Karpas-422 (cell line): ENCODE results near the gene L3MBTL2. TPM values are rescaled to one million over a fixed set of nuclear protein-coding genes. Genes with fewer than 3 reads are reported as not detected.

ENCODE experiments used
- DNase-seq: peaks from one replicate; pipeline ENCODE4 v3.0.0-alpha.2; 2015
- H2AFZ ChIP-seq: fragments of 200-600 bp; sonication (generic); 2 replicates; pipeline ENCODE4 v1.6.1; 2014; ENCODE audit warnings: antibody characterized with exemption, low read length, mixed read lengths
- H3K27ac ChIP-seq: fragments of 200-600 bp; sonication (generic); 2 replicates; pipeline ENCODE4 v1.5.1; 2014; ENCODE audit warnings: mild to moderate bottlenecking, low read length, moderate library complexity
- H3K27me3 ChIP-seq: fragments of 200-600 bp; sonication (generic); 2 replicates; pipeline ENCODE4 v1.6.1; 2014; ENCODE audit warnings: low read length, mixed read lengths
- H3K36me3 ChIP-seq: fragments of 200-600 bp; sonication (generic); 2 replicates; pipeline ENCODE4 v1.6.1; 2014; ENCODE audit warnings: low read length, mixed read lengths; ENCODE audit not compliant: insufficient read depth
- H3K4me1 ChIP-seq: fragments of 200-600 bp; sonication (generic); 2 replicates; pipeline ENCODE4 v1.6.1; 2014; ENCODE audit warnings: mild to moderate bottlenecking, low read length, mixed read lengths
- H3K4me2 ChIP-seq: fragments of 200-600 bp; sonication (generic); 2 replicates; pipeline ENCODE4 v1.6.1; 2014; ENCODE audit warnings: low read length, low read depth, mild to moderate bottlenecking; ENCODE audit not compliant: poor library complexity, severe bottlenecking
- H3K4me3 ChIP-seq: fragments of 200-600 bp; sonication (generic); 2 replicates; pipeline ENCODE4 v1.5.1; 2014; ENCODE audit warnings: mild to moderate bottlenecking, antibody characterized with exemption, low read length, mixed read lengths
- H3K79me2 ChIP-seq: fragments of 200-600 bp; sonication (generic); 2 replicates; pipeline ENCODE4 v1.6.1; 2014; ENCODE audit warnings: mild to moderate bottlenecking, low read length, mixed read lengths
- H3K9ac ChIP-seq: fragments of 200-600 bp; sonication (generic); 2 replicates; pipeline ENCODE4 v1.6.0; 2014; ENCODE audit warnings: low read length
- H3K9me2 ChIP-seq: fragments of 200-600 bp; sonication (generic), shearing (Covaris generic); replicated peaks from 2 replicates; pipeline ENCODE4 v1.6.0; 2014; ENCODE audit warnings: mild to moderate bottlenecking, low read length, moderate library complexity; ENCODE audit not compliant: insufficient read depth
- H3K9me3 ChIP-seq: fragments of 300-700, 200-600 bp; sonication (generic); 2 replicates; pipeline ENCODE4 v1.6.1; 2014; ENCODE audit warnings: low read length, mixed read lengths
- H4K20me1 ChIP-seq: fragments of 200-600 bp; sonication (generic); 2 replicates; pipeline ENCODE4 v1.6.1; 2014; ENCODE audit warnings: mild to moderate bottlenecking, antibody characterized with exemption, low read length, low read depth; ENCODE audit not compliant: insufficient read depth
- small RNA-seq: library from RNA; depleted of rRNA; stranded (forward); fragments of <200 nt; gene quantifications from one replicate; pipeline ENCODE3, GENCODE V24; 2014
- total RNA-seq: library from RNA; depleted of rRNA; stranded (reverse); fragments of >200 nt; shearing (Covaris generic); gene quantifications from 2 replicates; pipeline ENCODE4 v1.2.3, GENCODE V29; 2014; ENCODE audit warnings: low replicate concordance; rRNA removed

L3MBTL2 gene
- total RNA-seq, 1 experiment from 2014 or later, result 19.9 TPM

- H3K9ac ChIP-seq, result no peak overlapping the region
- no peaks in the 10 kb centered on the region for H3K9me2 ChIP-seq
- H3K4me3 ChIP-seq, result no peak overlapping the region
- peaks cover 8% of the 10 kb centered on the region for H3K4me1 ChIP-seq
- H3K4me2 ChIP-seq, result no peak overlapping the region
- H3K79me2 ChIP-seq, result peaks cover 50% of the 10 kb centered on the region
- peaks cover 50% of the 10 kb centered on the region for H3K36me3 ChIP-seq
- H2AFZ ChIP-seq, result no peak overlapping the region
- no peaks in the 10 kb centered on the region for H3K9me3 ChIP-seq
- H3K27ac ChIP-seq, result no peak overlapping the region
- DNase-seq, result no peak
- H4K20me1 ChIP-seq, result peaks cover 6% of the 10 kb centered on the region; the same call in 1 of the 2 replicates
- H3K27me3 ChIP-seq, result no peaks in the 10 kb centered on the region
These were observed 75.7 kb downstream of the L3MBTL2 start for GRCh38 chr22:41280854-41281253.

Small RNAs within 50 kb of the gene (small RNA-seq; reads per million reads assigned to genes)
- gene MIR6889 (not detected), gene RNU6-375P (not detected)

Other genes with a start within 250 kb of the L3MBTL2 start
- 55.6 and 63.8 TPM in 2 replicates for gene EP300, start 112.7 kb upstream of the L3MBTL2 start, total RNA-seq
- 0.90 TPM in 1 of 2 replicates, not detected in the other for gene CHADL, start 35.6 kb downstream of the L3MBTL2 start, total RNA-seq
- gene RANGAP1, start 80.9 kb downstream of the L3MBTL2 start, total RNA-seq, result 26.3 and 47.3 TPM in 2 replicates
- gene ZC3H7B, start 96.2 kb downstream of the L3MBTL2 start, total RNA-seq, result 18.1 and 34.2 TPM in 2 replicates
- 4.4 and 6.8 TPM in 2 replicates for gene TEF, start 176.6 kb downstream of the L3MBTL2 start, total RNA-seq
- gene TOB2, start 241.5 kb downstream of the L3MBTL2 start, total RNA-seq, result 43.7 and 46.8 TPM in 2 replicates